ENCODE data around the gene RHOB. TPM values are rescaled to one million over a fixed set of nuclear protein-coding genes. Genes with fewer than 3 reads are reported as not detected.

The RHOB gene
- total RNA-seq, 1 donor from 2014 or later = 135 TPM

GRCh38 chr2:20482725-20483124 lies 35.9 kb downstream of the RHOB start:
- TF ChIP-seq, protein P1, sequence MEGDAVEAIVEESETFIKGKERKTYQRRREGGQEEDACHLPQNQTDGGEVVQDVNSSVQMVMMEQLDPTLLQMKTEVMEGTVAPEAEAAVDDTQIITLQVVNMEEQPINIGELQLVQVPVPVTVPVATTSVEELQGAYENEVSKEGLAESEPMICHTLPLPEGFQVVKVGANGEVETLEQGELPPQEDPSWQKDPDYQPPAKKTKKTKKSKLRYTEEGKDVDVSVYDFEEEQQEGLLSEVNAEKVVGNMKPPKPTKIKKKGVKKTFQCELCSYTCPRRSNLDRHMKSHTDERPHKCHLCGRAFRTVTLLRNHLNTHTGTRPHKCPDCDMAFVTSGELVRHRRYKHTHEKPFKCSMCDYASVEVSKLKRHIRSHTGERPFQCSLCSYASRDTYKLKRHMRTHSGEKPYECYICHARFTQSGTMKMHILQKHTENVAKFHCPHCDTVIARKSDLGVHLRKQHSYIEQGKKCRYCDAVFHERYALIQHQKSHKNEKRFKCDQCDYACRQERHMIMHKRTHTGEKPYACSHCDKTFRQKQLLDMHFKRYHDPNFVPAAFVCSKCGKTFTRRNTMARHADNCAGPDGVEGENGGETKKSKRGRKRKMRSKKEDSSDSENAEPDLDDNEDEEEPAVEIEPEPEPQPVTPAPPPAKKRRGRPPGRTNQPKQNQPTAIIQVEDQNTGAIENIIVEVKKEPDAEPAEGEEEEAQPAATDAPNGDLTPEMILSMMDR (IDR thresholded peaks at IDR 0.05; ENCODE audit: partially characterized antibody, unreplicated experiment) = no peak
- Mint-ChIP-seq H3K36me3 (ENCODE audit: unreplicated experiment) (peaks cover 8% of the 10 kb centered on the region), H3K4me1 (ENCODE audit: low read depth, unreplicated experiment) (peaks cover 6% of the 10 kb centered on the region), H3K27me3 (ENCODE audit: unreplicated experiment) (peaks cover 7% of the 10 kb centered on the region), H3K27ac (ENCODE audit: unreplicated experiment) (no peak overlapping the region), H3K9me3 (ENCODE audit: unreplicated experiment) (peaks cover 8% of the 10 kb centered on the region), H3K4me3 (ENCODE audit: unreplicated experiment) (no peak overlapping the region)
- DNase-seq = no peak

DNA sequence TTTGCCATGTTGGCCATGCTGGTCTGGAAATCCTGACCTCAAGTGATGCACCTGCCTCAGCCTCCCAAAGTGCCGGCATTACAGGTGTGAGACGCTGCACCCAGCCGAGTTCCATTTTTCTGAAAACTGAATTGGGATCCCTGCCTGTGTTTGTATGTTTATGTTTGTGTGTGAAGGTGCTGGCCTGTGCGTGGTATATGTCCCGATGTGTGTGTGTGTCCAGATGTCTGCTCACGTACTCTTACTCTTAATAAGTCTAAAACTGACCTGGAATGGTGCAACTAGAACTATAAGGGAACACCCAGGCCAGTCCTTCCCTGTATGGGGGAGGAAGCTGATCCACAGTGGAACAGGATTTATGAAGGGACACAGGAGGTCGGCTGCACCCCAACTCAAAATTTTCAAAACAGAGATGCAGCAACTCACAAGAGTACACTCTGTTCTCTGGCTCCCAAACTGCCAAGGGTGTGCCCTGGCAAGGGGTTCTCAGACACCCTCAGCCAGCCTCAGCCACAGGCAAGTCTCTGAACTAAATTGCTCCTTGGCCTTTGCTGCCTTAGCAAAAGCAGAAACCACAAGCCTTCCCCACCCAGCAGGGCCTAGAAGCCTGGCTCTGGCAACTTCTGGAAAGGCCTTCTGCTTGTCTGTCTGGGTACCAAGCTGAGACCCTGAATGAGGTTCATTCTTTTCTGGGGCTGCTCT lies 36.5 kb downstream of the RHOB start:
- DNase-seq = no peak
- Mint-ChIP-seq H3K4me3 (ENCODE audit: unreplicated experiment) (no peak overlapping the region), H3K36me3 (ENCODE audit: unreplicated experiment) (peaks cover 5% of the 10 kb centered on the region), H3K27ac (ENCODE audit: unreplicated experiment) (no peak overlapping the region), H3K27me3 (ENCODE audit: unreplicated experiment) (peaks cover 7% of the 10 kb centered on the region), H3K4me1 (ENCODE audit: low read depth, unreplicated experiment) (peaks cover 6% of the 10 kb centered on the region), H3K9me3 (ENCODE audit: unreplicated experiment) (peaks cover 8% of the 10 kb centered on the region)
- TF ChIP-seq, protein P1 (IDR thresholded peaks at IDR 0.05; ENCODE audit: partially characterized antibody, unreplicated experiment) = no peak

DNA sequence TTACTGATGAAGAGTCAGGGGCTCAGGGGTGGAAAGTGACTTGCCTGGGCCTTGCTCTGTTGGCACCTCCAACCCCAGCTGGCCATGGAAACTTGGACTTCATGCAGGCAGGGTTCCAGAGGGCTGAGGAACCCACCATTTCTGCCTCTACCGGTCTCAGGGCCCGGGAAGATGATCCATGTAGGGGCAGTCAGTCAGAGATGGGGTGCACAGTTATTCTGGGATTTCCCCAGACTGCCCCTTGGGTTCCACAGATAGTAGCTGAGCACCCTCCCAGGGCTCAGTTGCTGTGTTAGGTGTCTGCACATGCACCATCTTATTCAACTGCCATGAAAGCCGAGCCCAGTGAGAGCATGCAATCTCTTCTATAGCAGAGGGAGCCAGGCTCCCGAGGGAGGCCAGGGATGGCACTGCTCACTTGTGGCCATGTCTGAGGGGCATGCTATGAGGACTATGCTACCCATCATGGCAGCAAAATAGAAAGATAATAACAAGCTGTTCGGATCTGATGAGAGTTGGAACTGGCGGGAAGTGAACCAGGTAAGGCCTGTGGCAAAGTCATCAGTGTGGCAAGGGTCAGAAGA lies 37.3 kb downstream of the RHOB start:
- Mint-ChIP-seq H3K9me3 (ENCODE audit: unreplicated experiment) (peaks cover 3% of the 10 kb centered on the region), H3K27me3 (ENCODE audit: unreplicated experiment) (peaks cover 5% of the 10 kb centered on the region), H3K27ac (ENCODE audit: unreplicated experiment) (no peak overlapping the region), H3K4me3 (ENCODE audit: unreplicated experiment) (no peak overlapping the region), H3K4me1 (ENCODE audit: low read depth, unreplicated experiment) (peaks cover 6% of the 10 kb centered on the region), H3K36me3 (ENCODE audit: unreplicated experiment) (no peaks in the 10 kb centered on the region)
- DNase-seq = no peak
- TF ChIP-seq, protein P1 (IDR thresholded peaks at IDR 0.05; ENCODE audit: partially characterized antibody, unreplicated experiment) = no peak

DNA sequence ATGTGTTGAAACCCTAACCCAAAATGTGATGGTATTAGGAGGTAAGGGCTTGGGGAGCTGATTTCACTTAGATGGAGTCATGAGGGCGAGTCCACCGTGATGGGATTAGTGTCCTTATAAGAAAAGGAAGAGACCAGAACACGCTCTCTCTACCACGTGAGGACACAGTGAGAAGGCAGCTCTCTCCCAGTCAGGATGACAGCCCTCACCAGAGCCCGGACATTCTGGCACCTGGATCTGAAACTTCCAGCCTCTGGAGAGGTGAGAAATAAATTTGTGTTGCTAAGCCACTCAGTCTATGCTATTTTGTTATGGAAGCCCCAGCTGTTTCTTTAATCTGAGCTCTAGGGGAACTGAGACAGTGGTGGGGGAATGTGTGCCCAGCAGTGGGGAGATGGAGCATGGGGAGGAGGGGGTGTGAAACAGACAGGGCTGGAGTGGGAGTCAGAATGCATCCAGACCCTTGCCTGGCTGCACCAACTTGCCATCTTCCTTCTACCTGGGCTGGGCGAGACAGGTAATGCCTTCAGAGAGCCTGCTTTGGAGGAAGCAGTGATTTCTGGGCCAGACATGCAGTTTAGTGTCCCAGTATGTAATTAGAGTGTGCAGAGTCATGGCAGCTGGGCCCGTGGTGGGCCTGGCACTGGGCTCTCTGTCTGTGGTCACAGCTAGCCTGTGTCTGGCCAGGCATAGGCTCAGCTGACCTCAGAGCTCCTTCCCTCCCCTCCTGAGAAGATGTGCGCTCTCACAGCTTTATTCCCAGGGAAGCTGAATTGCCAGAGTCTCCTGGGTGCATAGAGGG lies 38.1 kb downstream of the RHOB start:
- H3K27me3 Mint-ChIP-seq (ENCODE audit: unreplicated experiment) = peaks cover 5% of the 10 kb centered on the region
- peaks cover 6% of the 10 kb centered on the region for H3K4me1 Mint-ChIP-seq (ENCODE audit: low read depth, unreplicated experiment)
- H3K27ac Mint-ChIP-seq (ENCODE audit: unreplicated experiment) = no peak overlapping the region
- H3K4me3 Mint-ChIP-seq (ENCODE audit: unreplicated experiment) = no peak overlapping the region
- no peaks in the 10 kb centered on the region for H3K36me3 Mint-ChIP-seq (ENCODE audit: unreplicated experiment)
- DNase-seq = no peak
- TF ChIP-seq, protein P1 (IDR thresholded peaks at IDR 0.05; ENCODE audit: partially characterized antibody, unreplicated experiment) = no peak
- H3K9me3 Mint-ChIP-seq (ENCODE audit: unreplicated experiment) = peaks cover 3% of the 10 kb centered on the region
